Dedifferentiated amniotic fluid mesenchymal stem cell (primary cell): ENCODE results near the gene AIP.
"Not testable (repeated sequence)": the region's sequence is repeated elsewhere in the genome, so short reads cannot be mapped to it uniquely, and the experiment has no call there.

Experiments
- DNase-seq: peaks from one replicate; pipeline ENCODE4 v3.0.0-alpha.2; 2016; ENCODE audit errors: extremely low spot score

AIP gene

GRCh38 chr11:67468759-67469507 lies 13.9 kb upstream of the AIP start, which contains the start of gene TMEM134:
Gene TMEM134 (minus strand): TSS chr11:67469251. CDS start chr11:67469192, 59 bp downstream.
- peak; percentile 88 for DNase-seq

DNA sequence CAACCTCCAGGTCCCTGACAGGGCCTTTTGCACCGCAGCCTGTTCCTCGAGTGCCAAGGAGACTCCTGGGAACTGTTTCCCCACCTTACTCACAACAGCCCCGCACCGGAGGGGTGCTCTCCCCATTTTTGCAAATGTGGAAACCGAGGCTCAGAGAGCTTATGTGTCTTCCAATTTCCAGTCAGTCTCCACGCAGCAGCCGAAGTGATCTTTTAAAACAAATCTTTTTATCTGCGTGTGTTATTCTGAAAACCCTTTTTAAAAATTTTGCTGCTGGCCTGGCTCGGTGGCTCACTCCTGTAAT lies 13.4 kb upstream of the AIP start:
- DNase-seq: no peak

DNA sequence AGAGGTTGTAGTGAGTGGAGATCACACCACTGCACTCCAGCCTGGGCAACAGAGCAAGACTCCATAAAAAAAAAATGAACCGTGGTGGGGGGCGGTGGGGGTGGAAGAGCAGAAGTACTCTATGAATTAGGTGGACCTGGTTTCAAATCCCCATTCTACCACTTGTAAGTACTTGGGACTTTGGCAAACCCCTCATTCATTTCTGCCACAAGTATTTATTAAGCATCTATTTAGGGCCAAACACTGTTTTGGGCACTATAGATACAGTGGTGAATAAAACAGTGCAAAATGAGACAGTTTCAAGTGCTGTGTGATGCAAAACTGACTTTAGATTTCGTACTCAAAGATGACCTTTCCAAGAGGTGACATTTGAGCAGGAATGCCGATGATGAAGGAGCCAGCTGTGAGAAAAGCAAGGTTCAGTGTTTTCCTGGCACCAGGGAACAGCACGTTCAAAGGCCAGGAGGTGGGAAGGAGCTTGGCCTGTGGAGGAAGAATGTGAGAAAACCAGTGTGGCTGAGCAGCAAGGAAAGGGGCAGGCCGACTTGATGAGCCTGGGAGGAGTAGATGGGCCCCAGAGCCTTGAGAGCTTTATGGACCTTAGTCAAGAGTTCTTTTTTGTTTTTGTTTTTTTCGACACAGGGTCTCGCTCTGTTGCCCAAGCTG lies 12.4 kb upstream of the AIP start:
- DNase-seq: no peak

GRCh38 chr11:67472882-67473281 lies 9.9 kb upstream of the AIP start:
- no peak for DNase-seq

GRCh38 chr11:67476692-67477091 lies 6.1 kb upstream of the AIP start:
- DNase-seq: not testable (repeated sequence)

GRCh38 chr11:67477344-67478050 lies 5.3 kb upstream of the AIP start:
- DNase-seq: not testable (repeated sequence)

- no peak for DNase-seq
Measured at GRCh38 chr11:67482275-67482826, 475 bp upstream of the AIP start.

DNA sequence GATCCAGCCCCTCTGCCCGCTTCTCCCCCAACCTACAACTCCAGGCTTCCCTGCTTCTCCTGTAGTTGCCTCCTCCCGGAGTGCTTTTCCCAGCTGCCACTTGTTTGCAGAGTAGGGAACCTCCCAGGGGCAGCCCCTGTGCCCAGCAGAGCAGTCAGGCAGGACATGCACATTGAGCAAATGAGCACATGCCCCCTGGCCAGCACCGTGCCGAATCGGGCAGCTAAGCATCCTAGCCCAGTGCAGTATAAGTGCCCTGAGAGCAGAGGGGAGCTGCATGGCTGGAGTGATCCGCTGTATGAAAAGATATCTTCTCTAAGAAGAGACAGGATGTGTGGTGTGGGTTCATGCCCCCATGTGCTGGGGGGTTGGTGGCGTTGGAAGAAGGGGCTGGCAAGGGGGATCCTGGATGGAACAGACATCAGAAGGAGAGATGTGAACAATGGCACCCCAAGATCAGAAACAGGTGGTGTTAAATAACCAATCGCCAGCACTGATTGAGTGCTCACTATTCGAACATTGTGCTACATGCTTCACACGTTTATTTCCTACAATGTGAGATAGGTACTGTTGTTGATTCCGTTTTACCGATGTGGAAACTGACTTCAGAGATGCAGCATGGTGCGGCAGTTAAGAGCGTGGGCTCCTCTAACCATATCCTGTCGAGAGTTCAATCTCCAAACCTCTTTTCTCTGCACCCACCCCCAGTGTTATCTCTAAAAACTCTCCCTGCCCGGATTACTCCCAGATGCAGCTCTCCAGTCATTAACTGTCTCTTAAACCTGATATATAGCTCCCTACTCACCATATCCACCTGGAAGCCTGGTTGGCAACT lies 1.2 kb downstream of the AIP start:
- DNase-seq: no peak

DNA sequence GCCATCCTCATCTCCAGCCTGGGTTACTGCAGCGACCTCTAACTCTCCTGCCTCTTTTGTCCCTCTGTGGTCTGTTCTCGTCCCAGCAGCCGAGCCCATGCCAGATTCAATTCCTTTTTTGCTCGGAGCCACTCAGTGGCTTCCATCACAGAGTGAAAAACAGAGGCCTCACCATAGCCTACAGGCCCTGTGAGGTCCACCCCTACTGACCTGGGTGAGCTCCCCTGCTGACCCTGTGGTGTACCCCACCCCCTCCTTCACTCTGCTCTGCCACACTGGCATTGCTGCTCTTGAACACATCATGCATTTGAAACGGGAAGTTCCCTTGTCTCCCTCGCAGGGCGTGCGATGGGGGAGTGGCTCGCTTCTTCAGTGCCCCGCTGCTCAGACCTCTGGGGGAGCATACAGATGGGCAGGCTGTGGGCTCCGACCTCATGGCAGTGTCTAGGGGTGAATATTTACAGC lies 2.1 kb downstream of the AIP start:
- no peak for DNase-seq

DNA sequence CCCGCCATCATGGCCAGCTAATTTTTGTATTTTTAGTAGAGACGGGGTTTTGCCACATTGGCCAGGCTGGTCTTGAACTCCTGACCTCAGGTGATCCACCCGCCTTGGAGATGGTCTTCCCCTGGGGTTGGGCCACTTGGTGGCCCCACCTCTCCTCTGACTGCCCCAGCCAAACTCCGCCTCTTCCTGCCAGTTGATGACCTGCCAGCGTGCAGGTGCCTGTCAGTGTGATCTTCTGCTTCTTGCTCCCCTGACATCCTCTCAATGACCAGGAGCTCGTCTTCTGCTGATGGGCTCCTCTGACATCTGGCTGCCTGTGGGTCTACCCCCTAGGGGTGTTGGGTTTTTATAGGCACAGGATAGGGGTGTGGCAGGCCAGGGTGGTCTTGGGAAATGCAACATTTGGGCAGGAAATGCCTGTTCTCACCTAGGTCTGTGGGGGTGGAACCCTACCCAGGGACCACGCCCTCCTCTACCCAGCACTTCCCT lies 3.1 kb downstream of the AIP start:
- not testable (repeated sequence) for DNase-seq

DNA sequence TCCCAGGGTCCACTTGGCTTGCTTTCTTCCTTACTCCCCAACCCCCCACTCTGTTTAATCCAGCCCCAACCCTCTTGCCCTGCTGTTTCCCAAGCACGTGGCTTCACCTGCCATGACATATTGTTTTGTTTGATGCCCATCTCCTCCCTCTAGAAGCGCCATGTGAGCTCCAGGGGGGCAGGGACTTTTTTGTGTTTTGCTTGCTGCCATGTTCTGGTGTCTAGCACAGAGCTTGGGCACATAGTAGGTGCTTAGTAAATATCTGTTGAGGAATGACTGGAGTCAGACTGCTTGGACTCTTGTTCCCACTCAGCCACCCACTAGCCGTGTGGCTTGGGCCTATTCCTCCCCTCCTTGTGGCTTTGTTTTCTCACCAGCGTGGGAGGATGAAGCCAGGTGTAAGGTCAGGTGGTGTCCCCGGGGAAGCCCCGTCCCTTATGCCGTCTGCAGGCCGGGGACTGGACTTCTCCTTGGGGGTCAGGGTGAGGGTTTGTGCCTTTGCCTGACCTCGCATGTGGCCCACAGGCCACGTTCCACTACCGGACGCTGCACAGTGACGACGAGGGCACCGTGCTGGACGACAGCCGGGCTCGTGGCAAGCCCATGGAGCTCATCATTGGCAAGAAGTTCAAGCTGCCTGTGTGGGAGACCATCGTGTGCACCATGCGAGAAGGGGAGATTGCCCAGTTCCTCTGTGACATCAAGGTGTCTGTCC lies 3.8 kb downstream of the AIP start:
- DNase-seq: no peak

DNA sequence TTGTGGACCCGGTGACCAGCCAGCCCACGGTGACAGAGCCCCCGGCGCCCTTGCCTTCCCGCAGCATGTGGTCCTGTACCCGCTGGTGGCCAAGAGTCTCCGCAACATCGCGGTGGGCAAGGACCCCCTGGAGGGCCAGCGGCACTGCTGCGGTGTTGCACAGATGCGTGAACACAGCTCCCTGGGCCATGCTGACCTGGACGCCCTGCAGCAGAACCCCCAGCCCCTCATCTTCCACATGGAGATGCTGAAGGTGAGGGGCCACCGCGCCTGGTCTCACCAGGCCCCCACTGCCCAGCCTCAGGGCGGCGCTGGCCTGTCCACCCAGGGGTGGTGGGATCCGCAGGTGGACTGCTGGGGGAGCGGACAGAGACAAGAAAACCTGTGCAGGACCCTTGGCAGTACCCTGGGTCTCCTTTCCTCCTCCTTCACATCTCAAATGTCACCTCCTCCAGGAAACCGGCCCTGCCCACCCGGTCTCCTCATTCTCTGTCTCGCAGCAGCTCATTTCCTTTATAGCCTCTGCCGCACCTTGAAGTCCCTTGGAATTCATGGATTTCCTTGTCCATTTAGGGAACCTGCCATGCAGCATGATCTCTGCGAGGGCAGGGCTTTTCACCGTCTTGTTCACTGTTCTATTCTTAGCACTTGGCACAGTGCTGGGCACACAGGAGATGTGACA lies 6.5 kb downstream of the AIP start:
- no peak for DNase-seq

DNA sequence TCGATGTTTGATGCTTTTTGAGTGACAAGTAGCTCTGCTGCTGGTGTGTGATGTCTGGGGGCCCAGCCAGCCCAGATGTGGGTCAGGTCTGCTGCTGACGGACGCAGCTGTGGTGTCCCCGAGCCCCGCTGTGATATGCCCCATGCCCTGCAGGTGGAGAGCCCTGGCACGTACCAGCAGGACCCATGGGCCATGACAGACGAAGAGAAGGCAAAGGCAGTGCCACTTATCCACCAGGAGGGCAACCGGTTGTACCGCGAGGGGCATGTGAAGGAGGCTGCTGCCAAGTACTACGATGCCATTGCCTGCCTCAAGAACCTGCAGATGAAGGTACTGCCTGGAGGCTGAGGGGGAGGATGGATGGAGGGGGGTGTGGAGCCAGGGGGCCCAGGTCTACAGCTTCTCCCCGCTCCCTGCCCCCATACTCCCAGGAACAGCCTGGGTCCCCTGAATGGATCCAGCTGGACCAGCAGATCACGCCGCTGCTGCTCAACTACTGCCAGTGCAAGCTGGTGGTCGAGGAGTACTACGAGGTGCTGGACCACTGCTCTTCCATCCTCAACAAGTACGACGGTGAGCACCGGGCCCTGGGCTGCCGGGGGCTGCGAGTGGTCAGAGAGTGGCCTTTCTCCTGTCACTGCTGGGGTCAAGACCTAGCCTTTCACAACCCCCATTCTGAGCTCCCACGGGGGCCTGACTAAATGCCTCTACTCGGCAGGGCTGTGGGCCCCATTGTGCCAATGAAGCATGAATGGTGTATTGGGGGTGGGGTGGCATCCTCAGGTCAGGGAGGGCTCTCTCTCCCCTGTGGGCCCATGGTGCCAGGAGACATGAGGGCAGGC lies 7.3 kb downstream of the AIP start:
- no peak for DNase-seq

- DNase-seq: no peak
Measured at GRCh38 chr11:67490727-67491065, 7.9 kb downstream of the AIP start.

DNA sequence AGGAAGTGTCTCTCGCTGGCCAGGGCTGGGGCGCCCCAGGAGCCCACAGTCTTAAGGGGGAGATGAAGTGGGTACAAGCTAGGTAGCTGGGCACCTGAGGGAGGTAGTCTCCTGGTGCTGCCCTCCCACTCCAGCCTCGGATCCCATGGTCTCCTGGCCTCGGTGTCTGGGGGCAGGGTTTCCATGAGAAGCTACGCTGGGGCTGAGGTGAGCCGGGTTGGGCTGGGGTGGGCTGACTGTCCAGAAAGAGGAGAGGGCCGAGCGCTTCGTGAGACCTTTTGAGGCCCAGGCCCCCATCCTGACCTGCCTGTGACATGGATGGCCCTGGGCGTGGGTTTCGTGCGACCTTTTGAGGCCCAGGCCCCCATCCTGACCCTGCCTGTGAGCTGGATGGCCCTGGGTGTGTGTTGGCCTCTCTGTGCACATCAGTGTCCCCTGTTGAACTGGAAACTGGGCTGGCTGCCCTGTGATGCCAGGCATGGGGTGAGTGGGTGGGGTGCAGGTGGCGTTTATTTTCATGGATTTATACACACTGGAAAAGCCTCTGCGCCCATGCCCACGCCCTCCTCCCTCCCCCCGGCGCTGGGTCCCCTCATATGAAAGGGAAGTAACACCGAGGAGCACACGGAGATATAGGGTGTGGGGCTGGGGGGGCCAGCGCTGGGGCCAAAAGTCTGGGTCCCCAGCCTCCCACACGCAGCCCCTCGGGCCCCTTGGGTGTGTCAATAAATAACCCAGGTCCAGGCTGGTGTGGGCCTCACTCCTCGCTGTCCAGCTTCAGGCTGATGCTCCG lies 8.6 kb downstream of the AIP start:
- no peak for DNase-seq

DNA sequence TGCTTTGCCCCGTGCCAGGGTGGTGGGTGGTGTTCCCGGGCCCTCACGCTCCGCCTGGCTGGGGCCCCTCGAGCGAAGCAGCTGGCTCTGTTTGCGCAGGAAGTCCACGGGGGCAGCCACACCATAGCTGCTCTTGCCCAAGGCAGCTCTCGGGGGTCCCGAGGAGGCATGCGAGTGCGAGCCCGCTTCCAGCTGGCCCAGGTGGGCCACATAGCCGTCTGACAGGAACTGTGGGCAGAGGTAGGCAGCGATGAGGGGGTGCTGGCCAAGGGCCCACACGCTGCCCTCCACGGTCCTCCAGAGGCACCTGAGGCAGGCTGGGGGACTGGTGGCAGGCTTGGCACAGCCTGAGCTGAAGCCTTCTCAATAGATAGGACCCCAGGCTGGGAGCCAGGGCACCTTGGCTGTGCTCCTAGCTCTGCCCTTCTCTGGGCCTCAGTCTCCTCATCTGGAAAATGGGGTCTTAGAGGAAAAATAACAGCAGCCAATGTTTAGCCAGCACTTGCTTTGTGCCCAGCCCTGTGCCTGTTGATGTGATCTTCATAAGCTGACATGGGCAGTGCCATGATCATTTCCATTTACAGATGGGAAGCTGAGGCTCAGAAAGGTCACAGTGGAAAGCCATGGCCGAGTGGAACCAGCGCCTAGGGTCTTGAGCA lies 9.4 kb downstream of the AIP start:
- DNase-seq: no peak

DNA sequence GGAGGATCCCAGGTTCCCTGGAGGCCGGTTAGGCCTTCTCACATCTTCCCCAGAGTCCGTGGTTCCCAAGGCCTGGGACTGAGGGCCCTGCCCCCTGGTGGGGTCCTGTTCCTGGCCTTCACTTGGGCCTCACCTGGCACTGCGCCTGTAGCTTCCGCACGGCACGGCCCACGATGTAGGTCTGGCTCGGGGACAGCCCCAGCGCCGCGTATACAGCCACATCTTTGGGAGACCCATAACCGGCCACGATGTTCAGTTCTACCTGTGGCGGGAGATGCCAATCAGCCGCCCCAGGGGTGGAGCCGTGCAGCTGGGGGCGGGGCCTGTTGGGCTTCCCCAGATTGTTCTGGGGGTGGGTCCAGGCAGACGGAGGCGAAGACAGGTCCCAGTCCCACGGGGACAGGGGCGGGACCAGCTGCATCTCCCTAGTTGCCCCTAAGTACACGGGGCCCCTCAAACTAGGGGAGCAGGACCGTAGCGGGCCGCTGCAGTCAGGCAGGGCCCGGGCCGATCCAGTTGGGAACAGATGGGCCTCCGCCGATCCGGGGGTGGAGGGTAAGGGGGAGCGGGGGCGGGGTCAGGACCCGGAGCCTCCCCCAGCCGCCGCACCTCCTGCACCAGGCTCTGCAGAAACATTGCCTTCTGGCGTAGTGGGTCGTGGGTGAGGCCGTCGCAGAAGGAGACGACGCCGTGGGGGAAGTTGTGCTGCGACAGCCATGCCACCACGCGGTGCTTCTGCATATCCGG lies 10.1 kb downstream of the AIP start:
- no peak for DNase-seq
